SKM-1 (cell line): ENCODE data around the gene WASL.
A peak's percentile ranks its signal among the peaks of the same experiment; 100 is the strongest.
"Not testable (repeated sequence)": the region's sequence is repeated elsewhere in the genome, so short reads cannot be mapped to it uniquely, and the experiment has no call there.

Experiments
- DNase-seq: peaks from one replicate; lab custom pipeline; 2025; ENCODE audit not compliant: unreplicated experiment; lab: John Stamatoyannopoulos, UW

WASL gene

DNA sequence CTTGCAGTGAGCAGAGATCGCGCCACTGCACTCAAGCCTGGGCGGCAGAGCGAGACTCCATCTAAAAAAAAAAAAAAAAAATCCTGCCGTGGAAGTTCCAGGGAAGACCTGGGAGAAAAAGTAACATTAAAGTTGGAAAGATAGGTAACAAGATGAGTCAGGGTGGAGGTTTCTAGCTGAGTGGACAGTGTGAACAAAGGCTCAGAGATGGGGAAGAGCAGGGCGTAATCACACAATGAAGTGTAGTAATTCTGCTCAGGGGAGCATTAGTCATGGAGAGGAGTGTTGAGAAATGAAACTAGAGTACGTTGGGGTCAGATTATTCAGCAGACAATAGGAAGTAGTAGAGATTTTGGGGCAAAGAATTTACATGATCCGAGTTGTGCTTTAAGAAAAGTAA lies 21.6 kb upstream of the WASL start:
- peak; percentile 91 for DNase-seq

DNA sequence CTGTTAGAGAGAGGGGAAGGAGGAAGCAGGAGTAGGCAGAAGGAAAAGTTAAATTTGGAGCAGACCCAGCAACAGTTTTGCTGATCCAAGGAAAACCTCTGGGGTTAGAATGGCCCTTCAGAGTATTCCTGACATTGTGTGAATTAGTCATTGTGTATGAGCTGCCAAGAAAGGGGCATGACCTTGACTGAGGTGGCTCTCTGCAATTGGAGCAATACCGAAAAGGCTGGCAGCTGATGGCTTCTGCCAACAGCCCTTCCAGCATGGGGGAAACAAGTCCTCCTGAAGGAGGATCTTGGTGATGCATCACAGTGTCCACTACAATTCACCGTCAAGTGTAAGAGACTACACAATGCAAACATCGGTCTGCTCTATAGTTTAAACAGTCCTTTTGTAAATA lies 20.6 kb upstream of the WASL start:
- no peak for DNase-seq

DNA sequence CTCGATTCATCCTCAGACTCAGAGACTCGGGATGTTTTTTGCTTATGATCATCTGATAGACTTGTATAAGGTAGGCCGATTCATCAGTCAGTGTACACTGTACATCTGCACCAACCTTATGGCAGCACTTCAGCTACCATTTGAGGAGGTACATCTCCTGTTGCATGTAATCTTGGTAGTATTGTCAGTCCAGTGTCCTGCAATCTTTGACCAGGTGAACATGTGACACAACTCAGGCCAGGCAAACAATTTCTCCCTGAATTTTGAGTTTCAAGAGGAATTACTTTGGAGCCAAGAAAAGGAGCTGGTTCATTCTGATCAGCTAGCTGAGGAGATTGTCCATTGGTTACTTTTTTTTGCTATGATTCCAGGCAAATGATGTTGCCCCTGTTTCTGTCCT lies 19.7 kb upstream of the WASL start:
- no peak for DNase-seq

DNA sequence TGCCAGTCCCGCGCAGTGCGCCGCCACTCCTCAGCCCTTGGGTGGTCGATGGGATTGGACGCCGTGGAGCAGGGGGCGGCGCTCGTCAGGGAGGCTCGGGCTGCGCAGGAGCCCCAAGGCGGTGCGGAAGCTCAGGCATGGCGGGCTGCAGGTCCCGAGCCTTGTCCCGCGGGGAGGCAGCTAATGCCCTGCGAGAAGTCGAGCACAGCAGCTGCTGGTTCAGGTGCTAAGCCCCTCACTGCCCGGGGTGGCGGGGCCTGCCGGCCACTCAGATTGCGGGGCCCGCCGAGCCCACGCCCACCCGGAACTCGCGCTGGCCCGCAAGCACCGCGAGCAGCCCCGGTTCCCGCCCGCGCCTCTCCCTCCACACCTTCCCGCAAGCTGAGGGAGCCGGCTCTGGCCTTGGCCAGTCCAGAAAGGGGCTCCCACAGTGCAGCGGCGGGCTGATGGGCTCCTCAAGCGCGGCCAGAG lies 14.4 kb upstream of the WASL start:
- DNase-seq, result no peak

DNA sequence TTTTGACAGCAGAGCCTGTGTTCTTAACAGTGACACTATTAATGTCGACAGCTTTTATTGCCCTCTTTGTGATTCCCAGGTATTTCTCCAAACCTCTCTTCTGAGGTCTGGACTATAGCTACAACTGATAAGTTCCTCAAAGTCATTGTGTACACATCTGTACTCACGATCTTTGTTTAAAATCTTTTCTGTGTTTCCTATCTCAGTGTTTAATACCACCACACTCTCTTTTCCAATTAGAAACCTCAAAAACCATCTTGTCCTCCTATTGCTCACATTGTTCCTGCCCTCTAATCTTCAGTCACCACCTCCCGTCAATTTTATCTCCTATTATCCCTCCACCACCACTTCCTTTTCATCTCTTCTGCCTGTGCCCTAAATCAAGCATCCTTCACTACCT lies 12.9 kb upstream of the WASL start:
- DNase-seq, result no peak

DNA sequence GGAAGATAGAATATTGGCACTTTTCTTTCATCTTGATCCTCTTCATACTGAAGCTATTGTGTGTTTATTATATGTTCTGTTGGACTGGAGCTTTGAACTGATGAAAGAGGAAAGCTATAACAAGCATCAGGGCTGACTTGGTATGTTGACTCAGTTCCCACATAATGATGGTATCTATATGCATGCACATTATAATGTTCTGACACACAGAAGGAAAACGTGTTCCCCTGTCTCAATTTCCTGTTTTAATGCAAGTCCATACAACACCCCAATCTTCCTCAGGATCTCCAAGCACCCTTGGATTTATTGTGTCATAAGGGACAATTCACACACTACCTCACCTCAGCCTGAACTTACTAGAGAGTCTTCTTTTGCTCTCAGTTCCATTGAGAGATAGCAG lies 8.3 kb upstream of the WASL start:
- no peak for DNase-seq

DNA sequence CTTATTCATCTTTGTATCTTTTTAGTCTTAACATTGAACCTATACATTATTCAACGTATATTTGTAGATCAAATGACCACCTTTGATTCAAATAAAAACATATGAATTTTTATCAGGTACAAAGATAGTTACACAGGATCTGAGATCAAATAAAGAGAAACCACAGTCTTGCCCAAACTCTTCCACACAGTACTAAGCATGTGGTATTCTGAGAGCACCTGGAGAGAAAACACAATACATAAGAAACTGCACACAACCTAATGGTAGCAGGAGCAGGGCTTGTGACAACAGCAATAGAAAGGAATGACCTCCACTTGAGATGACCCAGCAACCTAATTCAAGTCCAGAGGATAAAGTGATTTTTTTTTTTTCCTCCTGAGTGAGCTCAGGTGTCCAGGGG lies 6.5 kb upstream of the WASL start:
- no peak for DNase-seq

DNA sequence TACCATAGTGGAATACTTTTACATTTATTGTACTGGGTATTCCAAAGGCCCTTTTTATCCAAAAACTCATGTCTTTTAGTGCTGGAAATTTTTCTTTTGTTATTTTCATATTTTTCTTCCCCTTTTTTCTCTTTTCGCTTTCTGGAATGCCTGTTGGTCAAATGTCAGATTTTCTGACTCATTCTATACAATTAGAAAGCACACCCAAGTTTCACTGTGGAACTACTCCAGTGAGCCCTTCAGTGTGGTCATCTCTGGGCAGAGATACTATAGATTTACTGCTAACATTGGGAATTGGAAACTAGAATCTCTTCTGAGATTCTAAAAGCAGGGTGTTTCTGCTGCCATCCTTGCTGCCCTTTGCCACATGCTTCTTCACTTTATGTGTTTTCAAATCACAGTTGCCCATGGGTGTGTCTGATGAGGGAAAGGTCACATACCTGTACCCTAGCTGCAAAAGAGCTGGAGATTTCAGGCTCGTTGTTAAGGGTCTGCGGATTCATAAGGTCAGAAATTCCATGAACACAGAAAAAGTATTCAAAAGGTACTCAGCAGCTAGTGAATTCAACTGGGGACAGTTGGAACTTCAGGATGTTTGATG lies 5.6 kb upstream of the WASL start:
- DNase-seq, result no peak

DNA sequence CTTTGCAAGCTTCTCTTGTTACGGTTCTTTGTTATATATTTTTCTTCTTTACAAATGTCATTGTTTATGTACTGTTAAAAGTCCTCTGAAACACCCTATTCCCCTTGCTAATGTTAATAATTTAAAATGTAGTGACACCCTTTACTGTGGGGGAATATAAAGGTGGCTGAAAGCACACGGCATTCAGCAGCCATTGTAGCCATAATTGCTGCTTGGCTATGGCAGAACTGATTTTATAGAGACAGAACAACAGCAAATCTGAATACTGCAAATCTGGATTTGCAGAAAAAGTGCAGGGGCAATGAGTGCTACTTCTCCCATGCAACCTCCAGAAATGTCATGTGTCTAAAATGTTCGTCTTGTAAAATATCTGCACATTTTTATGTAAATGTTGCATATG lies 3.7 kb upstream of the WASL start:
- DNase-seq, result no peak

DNA sequence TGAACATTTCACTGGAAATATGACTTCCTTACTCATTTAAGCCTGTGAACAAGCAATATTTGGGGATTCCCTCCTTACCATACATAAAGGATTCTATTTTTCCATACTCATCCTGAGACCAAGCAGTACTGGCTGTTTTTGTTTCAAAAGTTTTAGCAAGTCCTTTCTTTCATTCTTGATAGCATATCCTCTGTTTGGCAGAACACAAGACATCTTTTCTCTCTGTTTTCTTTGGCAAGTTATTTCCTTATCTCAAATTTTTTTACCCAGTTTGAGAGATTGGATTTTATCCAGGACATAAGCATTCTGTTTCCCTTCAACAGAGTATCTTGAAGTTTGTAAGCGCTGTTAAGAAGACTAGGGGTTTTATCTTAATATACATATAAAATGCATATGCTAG lies 3.0 kb upstream of the WASL start:
- no peak for DNase-seq

DNA sequence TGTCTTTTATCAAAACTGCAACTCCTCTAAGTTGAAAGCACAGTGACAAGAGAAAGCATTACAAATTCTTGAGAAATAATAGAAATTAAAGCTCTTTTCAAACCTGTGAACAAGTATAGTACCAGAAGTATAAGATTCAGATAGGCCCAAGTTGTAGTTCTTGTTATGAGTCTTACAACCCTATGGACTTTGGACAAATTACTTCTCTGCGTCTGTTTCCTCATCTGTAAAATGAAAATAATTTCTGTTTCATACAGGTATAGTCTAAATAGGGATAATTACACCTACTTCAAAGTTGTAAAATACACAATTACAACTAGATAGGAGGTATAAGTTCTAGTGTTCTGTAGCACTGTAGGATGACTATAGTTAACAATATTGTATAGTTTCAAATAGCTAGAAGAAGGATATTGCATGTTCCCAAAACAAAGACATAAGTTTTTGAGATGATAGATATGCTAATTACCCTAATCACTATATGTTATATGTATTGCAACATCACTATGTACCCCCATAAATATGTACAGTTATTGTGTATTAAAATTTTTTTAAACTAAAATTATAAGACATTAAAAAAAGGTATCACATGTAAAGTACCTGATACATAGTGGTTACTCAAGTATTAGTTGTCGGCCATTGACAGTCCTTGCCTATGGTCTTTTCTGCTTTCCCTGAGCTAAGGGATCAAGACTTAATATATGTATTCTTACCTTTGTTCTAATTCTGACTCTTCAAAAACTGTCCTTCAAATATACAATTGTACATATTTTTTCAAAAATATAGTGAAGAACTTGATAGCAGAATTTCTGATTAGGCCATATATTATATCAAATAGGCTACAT lies 1.8 kb upstream of the WASL start:
- no peak for DNase-seq

DNA sequence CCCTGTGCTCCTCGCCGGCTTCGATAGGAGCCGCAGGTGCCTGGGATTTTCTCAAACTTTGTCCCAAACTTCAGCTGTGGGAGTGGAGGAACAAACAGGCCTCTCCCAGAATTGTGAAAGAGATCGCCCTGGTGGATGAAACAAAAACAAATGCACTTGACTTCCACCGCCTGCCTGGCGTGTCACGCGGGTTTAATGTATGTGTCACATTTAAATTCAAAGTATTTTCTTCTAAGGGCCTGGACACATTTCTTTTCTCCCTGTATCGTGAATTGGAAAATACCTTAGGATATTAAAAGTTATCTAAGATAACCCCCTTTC lies 694 bp upstream of the WASL start:
- no peak for DNase-seq

DNA sequence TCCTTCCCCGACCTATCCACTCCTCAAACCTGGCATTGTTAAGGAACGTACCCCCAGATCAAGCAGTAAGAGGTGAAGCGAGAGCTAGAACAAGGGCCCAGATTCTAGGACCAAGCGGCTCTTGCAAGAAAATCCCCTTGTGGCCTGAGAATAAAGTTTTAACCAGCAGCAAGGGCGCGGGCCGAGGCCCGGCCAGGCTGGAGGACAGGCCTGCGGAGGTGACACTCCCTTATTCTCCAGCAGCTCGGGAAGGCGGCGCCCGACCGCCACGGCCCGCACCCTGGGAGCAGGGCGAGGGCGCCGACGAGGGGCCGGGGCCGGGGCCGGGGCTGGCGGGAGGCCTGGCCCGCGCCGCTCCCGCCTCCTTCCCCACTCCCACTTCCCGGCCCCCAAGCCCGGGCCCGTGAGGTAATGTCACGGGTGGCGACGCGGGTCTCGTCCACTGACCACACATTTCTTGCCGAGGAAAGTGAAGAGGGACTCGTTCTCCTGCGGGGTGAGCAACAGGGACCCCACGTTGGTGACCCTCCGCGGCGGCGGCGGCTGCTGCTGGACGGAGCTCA lies 551 bp downstream of the WASL start:
- DNase-seq, result no peak

DNA sequence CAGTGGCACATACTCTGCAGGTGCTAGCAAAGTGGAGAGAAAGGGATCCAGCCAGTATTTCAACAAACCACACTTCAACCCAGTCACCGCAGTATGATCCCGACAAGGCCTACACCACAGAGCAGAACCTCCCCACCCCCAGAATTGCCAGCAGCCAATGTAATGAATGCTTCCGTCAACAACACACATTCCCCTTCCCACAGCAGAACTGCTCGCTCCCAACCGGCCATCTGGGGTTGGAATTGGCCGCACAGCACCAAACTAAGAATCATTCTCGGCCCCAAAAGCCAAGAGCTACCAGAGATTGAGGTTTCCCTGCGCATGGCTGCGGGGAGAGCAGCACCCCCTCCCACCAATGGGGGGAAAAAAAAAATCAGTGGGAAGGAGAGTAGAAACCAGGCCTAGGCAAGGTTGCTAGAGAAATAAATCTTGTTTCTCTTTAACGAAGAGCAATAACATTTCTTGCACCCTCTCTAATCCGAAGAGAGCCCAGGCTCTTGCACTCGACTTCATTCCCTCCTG lies 1.1 kb downstream of the WASL start:
- peak; percentile 26 for DNase-seq

DNA sequence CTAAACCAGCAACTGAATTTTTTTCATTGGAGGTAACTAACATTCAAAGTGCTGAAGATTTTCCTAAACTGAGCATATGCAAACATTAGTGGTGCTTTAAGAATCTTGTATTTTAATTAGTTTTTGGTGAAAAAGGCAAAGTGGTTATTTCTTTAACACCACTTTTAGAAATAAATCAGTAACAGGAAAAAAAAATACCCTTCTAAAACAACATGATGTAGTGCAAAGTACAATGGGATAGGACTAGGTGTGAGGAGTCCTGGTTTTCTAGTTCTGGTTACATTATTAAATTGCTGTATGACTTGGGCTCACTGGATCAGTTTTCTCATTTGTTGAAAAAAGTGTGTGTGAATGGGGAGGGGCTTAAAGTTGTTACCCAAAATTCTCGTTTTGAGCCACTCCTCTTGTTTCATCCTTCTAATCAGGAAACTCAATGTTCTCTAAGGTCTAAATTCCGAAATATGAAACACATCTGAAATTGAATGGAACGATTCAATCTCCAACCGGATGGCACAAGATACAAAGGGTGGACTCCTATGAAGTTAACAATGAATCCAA lies 1.8 kb downstream of the WASL start:
- DNase-seq, result no peak

DNA sequence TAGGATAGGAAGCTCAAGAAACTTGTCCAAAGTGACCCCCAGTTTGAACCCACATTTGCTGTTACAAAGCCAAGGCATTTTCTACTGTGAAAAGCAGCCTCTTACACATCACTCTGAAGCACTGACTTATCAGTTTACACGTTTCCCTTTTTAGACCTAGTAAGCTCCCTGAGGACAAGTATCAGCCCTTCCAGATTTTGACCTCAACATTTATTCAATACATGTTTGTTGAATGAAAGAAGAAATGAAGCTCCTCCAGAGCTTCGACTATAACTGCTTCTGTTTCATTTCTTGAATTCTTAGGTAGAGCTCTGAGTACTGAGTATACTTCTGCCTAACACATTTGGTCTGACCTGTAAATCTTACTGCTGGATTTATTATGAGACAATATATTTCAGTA lies 2.7 kb downstream of the WASL start:
- DNase-seq, result no peak

DNA sequence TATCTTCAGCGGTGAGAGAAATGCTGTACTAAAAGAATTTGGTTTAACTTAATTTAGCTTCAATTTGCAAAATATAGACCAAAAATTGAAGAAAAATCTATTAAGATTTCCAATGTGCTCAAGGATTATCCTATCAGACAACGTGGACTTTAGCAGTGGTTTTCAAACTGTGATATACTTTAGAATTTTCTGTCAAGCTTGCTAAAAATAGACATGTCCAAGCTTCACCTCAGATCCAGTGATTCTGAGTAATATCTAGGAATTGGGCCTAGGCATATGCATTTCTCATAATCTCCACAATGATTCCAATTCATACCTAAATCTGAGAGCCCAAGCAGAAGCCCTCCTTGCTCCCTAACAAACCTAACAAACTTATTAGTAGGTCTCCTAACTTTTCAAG lies 3.4 kb downstream of the WASL start:
- no peak for DNase-seq

DNA sequence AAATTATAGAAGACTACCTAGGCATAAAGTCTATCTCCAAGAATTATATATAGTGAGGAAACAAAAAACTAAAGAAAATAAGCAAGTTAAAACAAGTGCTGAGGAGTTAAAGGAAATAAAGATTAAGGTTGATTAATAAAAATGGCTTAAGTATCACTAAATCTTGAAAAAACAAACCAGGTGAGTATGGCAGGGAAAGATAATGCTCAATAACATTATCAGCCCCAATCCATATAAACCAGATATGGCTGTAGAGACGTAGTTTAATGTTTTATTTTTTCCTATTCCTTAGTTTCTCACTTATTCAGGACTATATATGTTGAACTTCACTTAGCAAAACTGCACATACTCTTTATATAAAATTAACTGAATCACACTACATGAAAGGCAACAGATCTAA lies 4.4 kb downstream of the WASL start:
- DNase-seq, result no peak

DNA sequence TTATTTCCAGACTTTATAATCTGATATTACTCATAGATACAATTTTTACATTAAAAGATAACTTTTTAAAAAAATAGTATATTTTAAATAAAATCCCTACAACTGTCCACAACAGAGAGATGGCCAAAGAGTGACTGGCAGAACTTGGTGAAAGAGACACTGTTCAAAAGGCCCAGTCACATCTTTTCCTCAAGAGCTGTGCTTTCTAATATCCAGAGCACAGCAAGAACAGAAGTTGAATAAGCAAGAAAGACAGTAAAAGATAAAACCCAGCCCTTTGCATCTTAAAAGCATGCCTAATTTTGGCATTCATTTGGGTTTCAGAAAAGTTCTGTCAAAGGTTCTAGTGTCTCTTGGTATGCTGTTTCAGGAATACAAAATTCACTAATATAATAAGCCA lies 6.9 kb downstream of the WASL start:
- DNase-seq, result no peak

DNA sequence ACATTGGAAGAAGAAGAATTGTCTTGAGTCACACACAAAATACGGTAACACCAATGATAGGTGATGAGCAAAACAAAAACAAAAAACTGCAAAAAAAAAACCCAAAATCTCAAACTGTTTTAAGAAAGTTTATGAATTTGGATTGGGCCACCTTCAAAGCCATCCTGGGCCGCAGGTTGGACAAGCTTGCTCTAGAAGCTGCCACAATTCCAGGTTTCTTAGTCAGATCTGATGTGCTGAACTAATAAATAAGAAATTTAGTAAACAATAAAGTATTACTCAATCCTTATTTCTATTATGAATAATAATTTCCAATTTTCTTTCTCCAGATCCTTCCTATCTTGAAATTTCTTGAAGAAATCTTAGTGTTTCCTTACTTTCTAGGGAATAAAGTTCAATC lies 10.0 kb downstream of the WASL start:
- DNase-seq, result no peak

DNA sequence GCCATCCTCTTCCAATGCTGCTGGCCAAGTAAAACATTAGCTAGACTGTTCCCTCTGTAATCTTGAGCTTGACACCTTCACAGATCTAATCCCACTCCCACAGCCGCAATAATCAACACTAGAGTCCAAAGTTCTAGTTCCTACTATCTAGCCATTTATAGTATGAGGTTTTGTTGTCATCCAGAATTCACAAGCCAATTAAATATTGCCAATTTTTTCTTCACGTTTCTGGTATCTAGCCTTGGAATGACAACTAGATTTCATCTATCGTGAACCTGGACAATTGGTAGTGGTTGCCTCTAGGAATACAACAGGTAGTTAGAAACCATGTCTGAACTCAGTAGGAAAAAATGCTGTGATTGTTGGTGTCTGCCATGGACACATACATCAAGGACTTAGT lies 10.4 kb downstream of the WASL start:
- no peak for DNase-seq

DNA sequence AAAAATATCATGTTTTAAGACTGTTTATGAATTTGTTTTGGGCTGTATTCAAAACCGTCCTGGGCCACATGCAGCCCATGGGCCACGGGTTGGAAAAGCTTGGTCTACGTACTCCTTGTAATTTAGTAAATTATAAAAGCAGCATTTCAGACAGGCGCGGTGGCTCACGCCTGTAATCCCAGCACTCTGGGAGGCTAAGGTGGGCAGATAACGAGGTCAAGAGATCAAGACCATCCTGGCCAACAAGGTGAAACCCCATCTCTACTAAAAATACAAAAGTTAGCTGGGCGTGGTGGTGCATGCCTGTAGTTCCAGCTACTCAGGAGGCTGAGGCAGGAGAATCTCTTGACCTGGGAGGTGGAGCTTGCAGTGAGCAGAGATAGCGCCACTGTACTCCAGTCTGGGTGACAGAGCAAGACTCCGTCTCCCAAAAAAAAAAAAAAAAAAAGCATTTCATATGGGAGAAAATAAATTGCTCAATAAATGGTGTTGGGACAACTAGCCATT lies 11.6 kb downstream of the WASL start:
- not testable (repeated sequence) for DNase-seq
